Cortex of kidney (tissue), 1 donor: Measurements from ENCODE around the gene TRIM65.
"Not testable (repeated sequence)": the region's sequence is repeated elsewhere in the genome, so short reads cannot be mapped to it uniquely, and the experiment has no call there.

Source experiments
- DNase-seq: peaks from one replicate; lab custom pipeline; 2025; lab: John Stamatoyannopoulos, UW

The TRIM65 gene

DNA sequence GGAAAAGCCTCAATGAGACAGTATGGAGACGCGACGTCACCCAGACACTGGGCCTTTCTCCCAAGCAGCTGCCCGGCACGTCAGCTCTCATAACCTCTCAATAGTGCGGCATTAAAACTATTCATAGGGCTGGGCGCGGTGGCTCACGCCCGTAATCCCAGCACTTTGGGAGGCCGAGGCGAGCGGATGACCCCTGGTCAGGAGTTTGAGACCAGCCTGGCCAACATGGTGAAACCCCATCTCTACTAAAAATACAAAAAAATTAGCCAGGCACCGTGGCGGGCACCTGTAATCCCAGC lies 45.1 kb downstream of the TRIM65 start:
- not testable (repeated sequence) for DNase-seq

DNA sequence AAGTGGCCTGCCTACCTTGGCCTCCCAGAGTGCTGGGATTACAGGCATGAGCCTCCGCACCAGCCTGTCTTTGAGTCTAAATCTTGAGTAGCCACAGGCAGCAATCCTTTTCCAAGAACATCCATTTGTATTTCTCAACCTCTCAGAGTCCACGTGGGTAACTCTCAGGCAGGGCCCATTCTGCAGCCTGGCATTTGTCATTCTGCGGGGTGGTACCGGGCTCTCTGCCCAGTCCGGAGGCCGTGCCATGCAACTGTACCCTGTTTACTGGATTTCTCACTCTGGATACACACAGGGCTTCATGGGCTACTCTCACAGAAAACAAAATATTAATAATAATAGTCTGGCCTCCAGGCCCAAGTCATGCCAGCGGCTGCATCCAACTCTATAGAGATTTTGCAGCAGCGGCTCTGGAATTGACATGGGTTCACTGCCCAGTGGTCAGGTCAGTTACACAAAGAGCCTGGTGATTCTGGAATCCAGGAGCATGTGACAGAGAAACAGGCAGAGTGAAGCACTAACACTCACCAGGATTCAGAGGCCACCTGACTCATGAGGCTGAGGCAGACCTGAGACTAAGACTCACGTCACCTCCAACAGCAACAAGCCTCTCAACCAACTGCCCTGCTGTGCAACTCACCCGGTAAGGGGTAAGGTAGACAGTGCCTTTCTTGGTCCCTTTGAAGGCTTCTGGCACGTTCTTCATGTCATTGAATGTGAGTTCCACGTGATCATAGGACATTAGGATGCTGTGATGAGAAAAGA lies 45.6 kb downstream of the TRIM65 start:
- DNase-seq = no peak

DNA sequence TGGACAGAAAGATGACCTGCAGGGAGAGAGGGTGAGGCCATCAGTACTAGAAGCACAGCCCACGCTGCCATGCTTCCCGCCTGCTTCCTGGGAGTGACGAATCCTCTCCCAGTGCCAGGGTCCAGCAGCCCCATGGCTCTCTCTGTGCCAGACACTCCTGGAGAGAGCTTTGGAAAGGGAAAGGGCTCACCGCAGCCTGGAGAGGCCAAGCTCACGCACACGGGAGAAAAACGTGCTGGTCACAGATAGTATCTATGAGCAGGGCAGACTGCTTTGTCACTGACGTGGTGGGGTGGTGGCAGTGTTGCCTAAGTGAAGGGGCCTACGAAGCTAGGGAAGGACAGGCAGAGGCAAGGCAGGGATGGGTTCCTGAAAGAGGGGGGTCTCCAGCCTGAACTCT lies 47.0 kb downstream of the TRIM65 start:
- DNase-seq = no peak

DNA sequence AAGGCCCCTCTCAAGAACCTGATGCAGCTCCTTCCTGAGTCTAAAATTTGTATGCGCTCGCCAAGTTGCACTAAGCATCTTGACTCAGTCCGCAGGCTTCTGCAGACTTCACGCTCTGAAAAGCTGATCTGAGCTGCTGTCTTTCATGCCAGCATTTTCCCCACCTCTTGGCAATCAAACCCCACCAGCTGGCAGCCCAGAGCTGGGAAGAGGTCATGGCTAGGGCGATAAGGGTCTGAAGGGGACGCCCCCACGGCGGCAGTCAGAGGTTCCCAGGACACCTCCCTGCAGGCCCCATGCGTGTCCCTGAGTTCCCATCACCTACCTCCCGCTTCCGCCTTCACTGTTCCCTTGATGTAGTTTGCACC lies 47.5 kb downstream of the TRIM65 start:
- DNase-seq = no peak

DNA sequence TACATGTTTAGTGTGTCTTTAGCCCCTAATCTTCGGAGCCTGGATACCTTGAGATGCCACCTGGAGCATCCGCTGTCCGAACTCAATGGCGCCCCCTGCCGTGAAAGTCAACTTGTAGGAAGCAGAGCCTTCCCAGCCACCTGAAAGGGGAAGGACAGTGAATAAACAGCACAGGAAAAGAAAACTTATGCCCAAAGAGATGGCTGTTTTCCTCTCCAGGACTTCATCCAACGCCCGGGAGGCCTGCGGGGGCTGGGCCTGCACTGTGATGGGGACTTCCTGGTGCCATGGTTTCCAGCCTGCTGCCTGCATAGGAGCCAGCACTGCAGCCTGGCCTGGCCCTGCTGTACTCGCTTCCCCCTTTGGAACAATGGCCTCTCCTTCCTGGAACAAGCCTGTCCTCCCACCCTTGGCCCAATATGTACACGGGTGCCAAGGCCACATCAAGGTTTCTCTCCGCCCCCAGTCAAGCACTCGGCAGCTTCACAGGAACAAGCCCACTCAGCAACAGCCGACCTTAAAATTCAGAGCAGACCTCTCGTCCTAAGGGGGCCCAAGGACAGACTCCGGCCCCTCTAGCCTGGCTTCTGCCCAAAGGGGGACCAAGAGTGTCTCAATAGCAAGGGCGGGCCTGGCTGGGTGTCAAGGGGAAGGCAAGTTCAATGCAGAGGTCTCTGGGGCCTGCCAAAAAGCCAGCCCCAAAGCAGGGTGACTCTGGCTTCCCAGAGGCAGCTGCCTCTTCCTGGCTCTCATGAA lies 48.0 kb downstream of the TRIM65 start:
- DNase-seq = no peak

DNA sequence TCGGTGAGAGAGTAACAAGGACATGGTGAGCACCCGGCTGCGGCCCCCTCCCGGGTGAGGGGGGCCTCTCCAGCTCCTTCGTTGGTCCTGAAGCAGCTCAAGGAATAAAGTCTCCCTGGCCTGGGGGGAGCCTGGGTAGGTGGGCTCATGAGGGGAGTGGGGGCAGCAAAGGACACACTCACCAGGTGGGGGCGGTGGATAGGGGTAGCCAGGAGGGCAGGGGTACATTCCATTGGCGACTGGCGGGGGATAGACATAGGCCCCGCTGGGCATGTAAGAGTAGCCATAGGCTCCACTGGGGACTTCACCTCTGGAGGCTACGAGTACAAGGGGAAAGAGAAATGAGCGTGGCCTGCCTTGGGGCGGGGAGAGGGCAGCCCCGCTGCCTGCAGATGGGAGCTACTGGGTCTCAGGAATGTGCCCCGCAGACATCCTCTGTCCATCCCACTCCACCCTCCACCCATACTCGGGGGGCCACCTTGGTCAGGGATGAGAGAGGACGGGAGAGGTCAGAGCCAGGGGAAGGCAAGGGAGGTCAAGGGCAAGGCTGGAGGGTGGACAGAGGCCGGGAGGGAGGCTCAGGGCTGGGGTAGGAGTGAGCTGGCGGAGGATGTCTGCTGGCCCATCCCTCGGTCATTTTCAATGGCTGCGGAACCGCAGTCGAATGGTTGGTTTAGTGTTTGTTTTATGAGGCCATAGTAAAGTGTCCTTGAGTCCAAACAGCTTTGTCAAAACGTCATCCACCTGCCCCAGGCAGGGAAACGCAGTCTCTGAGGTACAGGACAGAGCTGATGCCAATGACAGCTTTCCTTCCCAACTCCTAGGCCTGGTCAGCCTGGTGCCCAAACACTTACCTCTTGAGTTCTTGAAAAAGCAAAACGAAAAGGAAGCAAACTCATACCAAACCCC lies 48.9 kb downstream of the TRIM65 start:
- DNase-seq = no peak

DNA sequence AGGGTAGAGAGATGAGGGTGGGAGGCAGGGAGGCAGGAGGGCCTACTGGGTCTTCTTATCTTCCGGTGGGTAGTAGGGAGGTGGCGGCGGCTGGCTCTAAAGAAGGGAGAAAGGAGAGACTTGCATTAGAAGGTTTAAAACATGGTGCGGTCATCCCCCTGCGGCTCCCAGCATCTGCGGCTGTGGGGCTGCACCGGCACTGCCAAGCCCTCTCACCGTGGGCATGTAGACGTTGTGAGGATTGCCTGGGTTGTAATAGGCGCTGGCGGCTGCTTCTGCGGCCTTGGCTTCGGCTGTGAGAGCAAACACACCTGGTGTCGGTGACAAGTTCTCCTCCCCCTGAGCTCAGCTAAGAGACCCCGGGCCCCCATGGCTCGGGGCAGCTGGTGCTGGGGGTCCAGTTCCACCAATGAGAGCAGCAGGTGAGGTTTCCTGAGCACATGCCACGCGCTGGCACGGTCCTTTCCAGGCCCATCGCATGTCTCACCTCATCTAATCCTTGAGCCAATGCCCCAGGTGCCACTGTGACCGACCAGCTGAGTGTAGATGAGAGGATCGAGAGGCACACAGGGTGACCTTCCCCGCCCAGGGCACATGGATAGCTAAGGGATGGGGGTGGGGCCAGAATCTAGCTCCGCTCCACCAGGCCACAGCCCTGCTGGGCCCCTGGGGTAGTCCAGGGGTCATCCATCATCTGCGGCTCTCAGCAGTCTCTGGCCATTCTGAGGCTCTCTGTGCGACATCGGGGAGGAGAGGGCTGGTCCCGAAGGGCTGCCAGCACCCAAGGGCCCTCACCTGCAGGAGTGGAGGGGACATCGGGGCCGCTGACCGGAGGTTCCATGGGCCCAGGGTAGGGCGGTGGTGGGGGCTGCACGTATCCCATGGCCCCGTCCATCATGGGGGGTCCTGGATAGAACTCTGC lies 49.8 kb downstream of the TRIM65 start:
- DNase-seq = no peak

DNA sequence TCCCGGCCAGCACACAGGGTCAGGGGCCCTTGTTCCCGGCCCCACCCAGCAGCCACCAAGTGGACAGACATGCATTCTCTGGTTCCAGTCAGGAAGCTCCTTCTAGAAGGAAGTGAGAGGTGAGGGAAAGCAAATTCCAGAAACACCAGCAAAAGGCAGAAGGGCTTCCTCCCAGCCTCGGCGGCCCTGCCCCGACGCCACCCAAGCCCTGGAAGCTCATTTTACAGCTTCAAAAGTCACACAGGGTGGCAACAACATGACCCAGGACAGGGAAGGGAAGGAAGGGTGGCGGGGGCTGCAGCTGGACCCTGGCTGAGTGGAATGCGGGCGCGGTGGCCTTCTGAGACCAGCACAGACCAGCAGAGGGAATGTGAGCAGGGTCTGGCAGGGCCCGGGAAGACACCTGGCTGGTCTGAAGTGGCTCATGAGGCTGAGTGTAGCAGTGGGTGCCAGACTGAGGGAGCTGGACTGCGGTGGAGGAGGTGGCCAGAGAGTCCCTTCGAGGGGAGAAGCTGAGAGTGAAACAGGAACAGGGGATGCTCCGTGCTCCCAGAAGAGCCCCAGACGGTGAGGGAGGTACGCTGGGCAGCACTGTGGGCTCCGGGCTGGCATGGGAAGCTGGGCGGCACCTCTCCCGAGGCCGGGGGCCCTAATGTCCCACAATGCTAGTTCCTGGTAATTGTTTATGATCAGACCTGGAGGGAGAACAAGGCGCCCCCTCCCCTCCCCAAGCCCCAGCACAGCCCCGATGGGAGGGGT lies 50.6 kb downstream of the TRIM65 start:
- DNase-seq = no peak

DNA sequence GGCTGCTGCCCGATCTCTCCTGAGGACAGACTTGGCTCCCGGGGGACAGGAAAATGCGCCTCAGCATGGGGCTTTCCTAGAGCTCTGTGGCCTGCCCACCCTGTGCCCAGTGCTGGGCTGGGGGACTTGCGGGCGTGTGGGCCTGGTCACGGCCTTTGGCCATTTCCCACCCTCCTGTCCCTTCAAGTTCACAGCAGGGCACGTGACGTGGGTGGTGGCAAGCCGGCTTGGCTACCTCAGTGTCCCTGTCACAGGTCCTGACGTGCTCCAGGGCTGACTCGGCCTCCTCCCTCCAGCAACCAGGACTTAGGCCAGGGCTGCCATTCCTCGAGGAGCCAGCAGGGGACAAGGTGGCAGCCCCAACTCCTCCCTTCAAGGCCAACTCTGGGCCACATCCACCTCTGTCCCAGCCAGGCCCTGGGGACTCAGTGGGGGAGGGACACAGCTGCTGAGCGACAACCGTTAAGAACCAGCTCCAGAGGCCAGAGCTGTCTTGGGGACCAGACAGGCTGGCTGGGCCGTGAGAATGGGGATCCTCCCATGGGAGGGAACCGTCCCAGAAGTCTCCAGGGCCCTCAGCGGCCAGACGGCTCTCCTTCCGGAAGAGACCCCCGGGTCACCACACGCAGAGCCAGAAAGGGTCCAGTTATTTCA lies 51.6 kb downstream of the TRIM65 start:
- DNase-seq = no peak

DNA sequence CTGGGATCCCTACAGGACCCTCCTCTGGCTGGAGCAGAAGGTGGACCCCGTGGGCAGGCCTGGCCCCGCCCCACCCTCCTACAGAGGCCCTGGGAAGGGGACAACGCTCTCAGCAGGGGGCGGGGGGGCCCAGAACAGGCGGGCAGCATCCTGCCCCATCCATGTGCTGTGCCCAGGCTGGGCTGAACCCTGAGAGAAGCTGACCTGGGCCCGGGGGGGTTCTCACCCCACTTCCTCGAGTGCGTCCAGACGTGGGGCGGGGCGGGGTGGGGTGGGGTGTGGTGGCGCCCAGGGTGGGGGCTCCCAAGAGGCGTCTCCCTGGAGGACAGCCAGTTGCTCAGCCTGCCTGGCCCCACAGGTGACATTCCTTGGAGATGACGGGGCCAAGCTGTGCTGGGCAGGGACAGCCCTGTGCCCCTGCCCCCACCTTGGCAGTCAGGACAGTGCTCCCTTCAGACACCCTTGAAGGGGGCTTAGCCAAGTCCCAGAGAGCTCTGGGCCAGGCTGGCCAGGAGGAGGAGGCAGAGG lies 52.2 kb downstream of the TRIM65 start:
- DNase-seq = no peak

DNA sequence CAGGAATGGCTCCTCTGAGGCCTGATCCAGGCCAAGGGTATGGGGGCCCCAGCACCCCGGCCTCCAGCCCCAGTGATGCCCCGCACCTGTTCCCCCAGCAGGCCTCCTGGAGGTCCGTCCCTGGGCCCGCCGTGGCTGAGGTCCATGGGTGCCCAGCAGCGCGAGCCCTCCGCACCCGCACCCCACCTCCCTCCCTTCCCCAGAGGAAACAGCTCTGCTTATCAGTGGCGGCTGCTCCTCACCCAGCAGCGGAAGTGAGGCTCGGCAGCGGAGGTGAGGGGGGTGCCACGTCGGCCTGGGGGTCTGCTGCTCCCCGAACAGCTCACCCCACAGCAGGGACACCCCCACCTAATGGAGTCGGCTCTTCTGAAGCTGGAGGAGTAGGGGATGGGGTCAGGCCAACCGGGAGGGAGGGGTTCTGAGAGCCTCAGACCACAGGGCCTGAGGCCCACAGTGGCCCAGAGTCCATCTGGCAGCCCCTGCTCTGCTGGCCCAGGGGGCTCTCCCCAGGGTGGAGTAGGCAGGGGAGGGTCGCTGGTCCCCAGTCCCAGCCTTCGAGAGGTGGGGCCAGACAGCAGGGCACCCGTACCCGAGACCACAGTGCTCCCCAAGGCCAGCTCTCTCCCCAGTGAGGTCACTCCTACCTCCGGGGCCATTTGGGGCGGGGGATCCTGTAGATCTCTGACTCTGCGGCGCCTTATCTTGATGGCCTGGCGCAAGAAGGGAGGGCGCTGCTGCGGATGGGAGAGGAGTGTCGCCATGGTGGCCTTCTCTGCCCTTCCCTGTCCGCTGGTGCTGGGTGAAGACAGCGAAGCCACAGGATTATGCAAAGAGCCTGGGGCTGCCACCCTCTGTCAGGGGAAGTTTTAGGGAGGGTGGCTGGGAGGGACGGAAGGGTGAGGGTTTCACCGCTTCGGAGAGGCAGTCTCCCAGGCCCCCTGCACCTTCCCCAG lies 52.9 kb downstream of the TRIM65 start, which contains the start of gene UNC13D:
TSS of gene UNC13D (minus strand) at position 828 of the 953 bp plus-strand sequence. CDS start at position 761, 67 bp downstream.
- DNase-seq = no peak

DNA sequence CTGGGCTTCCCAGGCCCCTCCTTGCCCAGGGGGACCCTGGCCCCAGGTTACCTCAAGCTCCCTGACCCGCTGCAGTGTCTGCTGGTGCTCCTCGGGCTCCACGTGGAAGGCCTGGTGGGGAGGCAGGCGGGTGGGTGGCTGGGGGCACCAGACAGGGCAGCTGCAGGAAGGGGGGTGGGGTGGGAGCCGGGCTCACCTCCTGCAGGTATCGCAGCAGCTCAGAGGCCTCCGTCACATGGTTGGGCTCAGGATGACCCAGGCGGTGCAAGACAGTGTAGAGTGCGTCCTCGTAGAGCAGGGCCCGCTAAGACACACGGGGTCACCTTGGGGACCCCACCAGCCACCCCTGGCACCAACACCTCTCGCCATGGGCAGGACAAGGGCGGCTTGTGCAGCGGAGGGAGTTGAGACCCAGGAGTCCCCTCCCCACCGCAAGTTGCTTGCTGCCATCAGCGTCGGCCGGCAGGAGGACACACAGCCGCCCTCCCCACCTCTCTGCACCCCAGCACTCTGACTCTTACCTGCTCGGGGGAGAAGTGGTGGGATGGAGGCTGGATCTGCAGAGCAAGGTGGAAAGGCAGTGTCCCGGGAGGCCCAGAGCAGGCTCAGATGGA lies 53.7 kb downstream of the TRIM65 start:
- DNase-seq = no peak

DNA sequence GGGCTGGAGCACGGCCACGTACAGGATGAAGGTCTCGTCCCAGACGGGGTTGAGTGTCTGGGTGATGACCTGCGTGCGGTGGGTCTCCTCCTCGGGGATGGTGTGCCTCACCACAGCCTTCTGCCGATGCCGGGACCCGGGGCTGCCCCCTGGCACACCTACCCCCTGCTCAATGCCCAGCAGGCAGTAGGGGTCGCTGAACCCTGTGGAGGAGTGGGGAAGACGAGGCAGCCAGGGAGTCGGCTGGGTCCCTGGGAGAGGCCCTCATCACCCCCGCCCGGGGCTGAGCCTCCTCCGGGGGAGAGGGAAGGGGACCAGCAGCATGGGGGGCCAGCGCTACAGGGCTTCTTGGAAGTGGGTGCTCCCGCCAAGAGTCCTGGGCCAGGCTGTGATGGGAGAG lies 54.3 kb downstream of the TRIM65 start:
- no peak for DNase-seq

DNA sequence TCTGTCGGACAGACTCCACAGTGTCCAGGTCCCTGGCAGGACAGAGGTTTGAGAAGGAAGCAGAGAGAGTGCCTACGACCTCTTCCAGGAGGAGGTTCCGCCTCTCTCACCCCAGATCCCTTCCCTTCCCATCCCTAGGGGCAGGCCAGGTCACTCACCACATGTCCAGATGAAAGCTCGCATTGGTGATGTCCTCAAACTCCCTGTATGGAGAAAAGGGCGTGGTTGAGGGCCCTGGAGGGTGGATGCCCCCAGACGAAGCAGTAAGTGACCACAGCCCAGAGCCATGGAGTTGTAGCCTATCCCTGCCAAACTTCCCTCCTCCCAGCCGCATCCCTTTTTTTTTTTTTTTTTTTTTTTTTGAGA lies 56.0 kb downstream of the TRIM65 start:
- no peak for DNase-seq

DNA sequence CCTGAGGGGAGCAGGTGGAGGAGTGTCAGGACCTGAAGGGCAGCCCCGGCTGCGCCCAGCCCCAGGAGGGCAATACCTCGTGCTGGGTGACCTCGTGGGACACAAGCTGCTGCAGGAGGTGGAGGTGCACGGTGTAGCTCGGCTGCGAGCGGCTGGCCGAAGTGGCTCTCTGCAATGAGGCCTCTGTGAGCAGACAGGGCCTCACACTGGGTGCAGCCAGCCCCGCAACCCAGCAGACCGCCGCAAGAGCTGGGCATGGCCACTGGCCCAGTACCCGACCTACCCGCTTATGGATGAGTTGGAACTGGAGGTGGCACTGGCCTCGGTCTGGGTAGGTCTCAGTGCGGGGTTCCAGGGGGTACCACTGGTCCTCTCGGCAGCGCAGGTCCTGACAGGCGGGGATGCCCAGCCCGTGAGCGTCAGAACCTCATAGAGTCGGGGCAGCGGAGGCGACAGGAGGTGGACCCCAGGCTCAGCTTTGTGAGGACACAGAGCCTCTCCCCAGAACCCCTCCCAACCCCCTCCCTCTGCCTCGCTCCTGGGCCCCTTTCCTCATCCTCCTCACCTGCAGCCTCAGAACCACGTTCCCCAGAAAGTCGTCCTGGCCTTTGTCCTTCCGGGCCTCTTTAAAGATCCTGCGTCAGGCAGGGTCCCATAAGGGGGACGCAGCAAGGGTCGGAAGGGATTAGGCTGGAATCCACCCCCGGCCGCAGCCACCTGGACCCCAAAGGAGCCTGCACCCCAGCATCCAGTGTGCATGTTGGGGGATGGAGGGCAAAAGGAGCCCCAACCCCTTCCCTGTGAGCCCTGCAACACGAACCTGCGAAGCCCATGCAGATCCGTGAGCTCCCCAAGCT lies 56.6 kb downstream of the TRIM65 start:
- no peak for DNase-seq
